K562 (cell line): ENCODE data around the gene MBIP. TPM values are rescaled to one million over a fixed set of nuclear protein-coding genes. Genes with fewer than 3 reads are reported as not detected.

Experiments
- ATF7 ChIP-seq: fragments of 450-650 bp; IDR thresholded peaks from 2 replicates; pipeline ENCODE4 v1.7.1; 2014; ENCODE audit warnings: mild to moderate bottlenecking, moderate library complexity
- CBFB ChIP-seq: sonication (generic); formaldehyde crosslinking; IDR thresholded peaks from 2 replicates; pipeline ENCODE4 v1.4.0; 2020; ENCODE audit warnings: mild to moderate bottlenecking, missing genetic modification reagents
- CC2D1A ChIP-seq: fragments of 450-650 bp; IDR thresholded peaks from 2 replicates; pipeline ENCODE4 v1.6.1; 2017; ENCODE audit warnings: mild to moderate bottlenecking
- CEBPB ChIP-seq: fragments of 450-650 bp; IDR thresholded peaks from 2 replicates; pipeline ENCODE4 v1.6.1; 2016; ENCODE audit warnings: missing genetic modification characterization, missing compliant biosample characterization
- EGR1 ChIP-seq: fragments of 450-650 bp; conservative IDR thresholded peaks from 2 replicates; pipeline ENCODE4 v1.6.1; 2017; ENCODE audit warnings: mild to moderate bottlenecking
- MAZ ChIP-seq, 2 experiments: fragments of 450-650 bp in 1 of 2; sonication (generic) in 1 of 2; formaldehyde crosslinking; IDR thresholded peaks in 1 of 2; conservative IDR thresholded peaks in 1 of 2; 2 replicates each; pipeline versions ENCODE4 v1.4.0 to v1.5.0; 2020; ENCODE audit warnings: mild to moderate bottlenecking in 1 of 2, missing genetic modification reagents in 1 of 2
- NFE2 ChIP-seq: IDR thresholded peaks from 2 replicates; pipeline ENCODE4 v1.6.1; 2014; ENCODE audit warnings: antibody characterized with exemption, low read depth
- NFRKB ChIP-seq: fragments of 450-650 bp; IDR thresholded peaks from 2 replicates; pipeline ENCODE4 v1.6.1; 2016; ENCODE audit warnings: low read depth
- PHB ChIP-seq: fragments of 250-450 bp; sonication (Bioruptor Pico); IDR thresholded peaks from 2 replicates; pipeline ENCODE4 v1.5.0; 2021
- RBBP5 ChIP-seq: fragments of 200-600 bp; sonication (generic); IDR thresholded peaks from 2 replicates; pipeline ENCODE4 v1.6.1; 2012; ENCODE audit warnings: borderline replicate concordance, mild to moderate bottlenecking, low read length, control low read depth, inconsistent platforms; ENCODE audit not compliant: insufficient read depth, poor library complexity, severe bottlenecking
- RBFOX2 ChIP-seq: fragments of 200-400 bp; formaldehyde crosslinking; IDR thresholded peaks from 2 replicates; pipeline ENCODE4 v1.6.1; 2017; ENCODE audit warnings: low read depth, mild to moderate bottlenecking, low read length, moderate library complexity
- RBM25 ChIP-seq: fragments of 200-400 bp; formaldehyde crosslinking; IDR thresholded peaks from 2 replicates; pipeline ENCODE4 v1.6.1; 2018; ENCODE audit warnings: low read length, low read depth, moderate library complexity; ENCODE audit not compliant: severe bottlenecking
- RNF2 ChIP-seq: sonication (generic); IDR thresholded peaks from 2 replicates; pipeline ENCODE4 v1.6.1; 2016
- U2AF2 ChIP-seq: fragments of 200-400 bp; formaldehyde crosslinking; optimal IDR thresholded peaks from 2 replicates; pipeline ENCODE3; 2017; ENCODE audit warnings: low read depth, mild to moderate bottlenecking, low read length
- polyA plus RNA-seq, 8 experiments: library from polyadenylated mRNA; depleted of rRNA in 4 of 8; stranded (reverse) in 5 of 8; unstranded in 3 of 8; fragments of >200 nt; fragmentation: Nextera tagmentation in 2 of 8; fragmentation: Illumina TruSeq in 1 of 8; extraction: Ambion mirVana in 2 of 8; extraction: Trizol in 1 of 8; gene quantifications; 2 replicates each; pipeline versions ENCODE4 v1.2.1 to v1.2.3, GENCODE V29; 2011 to 2014; ENCODE audit warnings: inconsistent platforms in 1 of 8, missing spikeins in 1 of 8
- total RNA-seq, 7 experiments: library from RNA; depleted of rRNA in 6 of 7; stranded (reverse); fragments of >200 nt in 6 of 7; fragmentation: Illumina TruSeq in 2 of 7; extraction: Trizol in 2 of 7; gene quantifications; 2 replicates each; pipeline versions ENCODE4 v1.2.1 to v1.2.3, GENCODE V29; 2011 to 2021; ENCODE audit warnings: low replicate concordance in 1 of 7
- TF ChIP-seq, protein P1 (sequence below): fragments of 450-650 bp; IDR thresholded peaks from 2 replicates; pipeline ENCODE4 v1.6.1; 2016; ENCODE audit warnings: mild to moderate bottlenecking, moderate library complexity
- TF ChIP-seq, protein P2 (sequence below), 2 experiments: fragments of 450-650 bp; conservative IDR thresholded peaks; 2 replicates each; pipeline ENCODE4 v1.6.1; 2017; ENCODE audit warnings: mild to moderate bottlenecking in 2 of 2, moderate library complexity in 2 of 2

MBIP gene
- total and polyA plus RNA-seq, 9 of the 15 experiments (the other 6 are each of a cell fraction or from before 2014, with no cell fraction given) = 8.4 to 31.1 (median 19.4) TPM

DNA sequence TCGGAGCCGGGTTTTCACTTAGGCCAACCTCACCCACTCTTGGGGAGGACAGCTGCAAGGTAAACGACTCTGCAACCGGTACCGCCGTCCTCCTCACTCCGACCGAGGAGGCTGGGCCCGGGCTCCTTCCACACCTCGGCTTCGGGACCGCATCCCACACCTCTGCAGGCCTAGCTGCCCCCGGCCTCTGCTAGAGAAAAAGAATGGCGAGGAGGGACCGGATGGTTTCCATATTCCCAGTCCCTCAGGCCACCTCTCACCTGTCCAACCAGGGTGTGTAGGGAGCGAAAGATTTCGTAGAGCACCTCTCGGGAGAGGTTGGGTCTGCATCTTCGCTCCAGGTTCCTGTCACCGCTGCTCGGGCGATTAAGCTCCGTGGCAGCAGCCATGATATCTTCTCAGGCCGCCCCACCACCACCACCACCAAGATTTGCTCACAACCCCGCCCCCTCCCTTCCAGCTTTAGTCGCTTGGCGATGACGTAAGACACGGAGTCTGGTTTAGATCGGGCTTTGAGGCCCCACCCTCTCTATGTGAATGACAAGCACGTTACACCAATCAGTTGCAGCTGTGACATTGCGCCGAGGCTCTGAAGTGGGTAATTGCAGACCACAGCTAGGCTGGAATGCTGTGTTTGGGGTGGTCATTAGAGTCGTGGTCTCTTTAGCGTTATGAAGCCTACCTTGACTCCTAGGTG, at the start of gene MBIP (continued):
- TF ChIP-seq RBFOX2 = peak; percentile 67
- TF ChIP-seq CC2D1A = peak; percentile 73
- peak; percentile 73 for TF ChIP-seq RBBP5
- TF ChIP-seq PHB (CRISPR knock-in tag) = no peak
- no peak for TF ChIP-seq U2AF2
- TF ChIP-seq MAZ (CRISPR knock-in tag; conservative IDR thresholded peaks at IDR 0.05 in 1 of 2, IDR thresholded peaks at IDR 0.05 in 1 of 2) = peak; percentile 76
- TF ChIP-seq, protein P1, sequence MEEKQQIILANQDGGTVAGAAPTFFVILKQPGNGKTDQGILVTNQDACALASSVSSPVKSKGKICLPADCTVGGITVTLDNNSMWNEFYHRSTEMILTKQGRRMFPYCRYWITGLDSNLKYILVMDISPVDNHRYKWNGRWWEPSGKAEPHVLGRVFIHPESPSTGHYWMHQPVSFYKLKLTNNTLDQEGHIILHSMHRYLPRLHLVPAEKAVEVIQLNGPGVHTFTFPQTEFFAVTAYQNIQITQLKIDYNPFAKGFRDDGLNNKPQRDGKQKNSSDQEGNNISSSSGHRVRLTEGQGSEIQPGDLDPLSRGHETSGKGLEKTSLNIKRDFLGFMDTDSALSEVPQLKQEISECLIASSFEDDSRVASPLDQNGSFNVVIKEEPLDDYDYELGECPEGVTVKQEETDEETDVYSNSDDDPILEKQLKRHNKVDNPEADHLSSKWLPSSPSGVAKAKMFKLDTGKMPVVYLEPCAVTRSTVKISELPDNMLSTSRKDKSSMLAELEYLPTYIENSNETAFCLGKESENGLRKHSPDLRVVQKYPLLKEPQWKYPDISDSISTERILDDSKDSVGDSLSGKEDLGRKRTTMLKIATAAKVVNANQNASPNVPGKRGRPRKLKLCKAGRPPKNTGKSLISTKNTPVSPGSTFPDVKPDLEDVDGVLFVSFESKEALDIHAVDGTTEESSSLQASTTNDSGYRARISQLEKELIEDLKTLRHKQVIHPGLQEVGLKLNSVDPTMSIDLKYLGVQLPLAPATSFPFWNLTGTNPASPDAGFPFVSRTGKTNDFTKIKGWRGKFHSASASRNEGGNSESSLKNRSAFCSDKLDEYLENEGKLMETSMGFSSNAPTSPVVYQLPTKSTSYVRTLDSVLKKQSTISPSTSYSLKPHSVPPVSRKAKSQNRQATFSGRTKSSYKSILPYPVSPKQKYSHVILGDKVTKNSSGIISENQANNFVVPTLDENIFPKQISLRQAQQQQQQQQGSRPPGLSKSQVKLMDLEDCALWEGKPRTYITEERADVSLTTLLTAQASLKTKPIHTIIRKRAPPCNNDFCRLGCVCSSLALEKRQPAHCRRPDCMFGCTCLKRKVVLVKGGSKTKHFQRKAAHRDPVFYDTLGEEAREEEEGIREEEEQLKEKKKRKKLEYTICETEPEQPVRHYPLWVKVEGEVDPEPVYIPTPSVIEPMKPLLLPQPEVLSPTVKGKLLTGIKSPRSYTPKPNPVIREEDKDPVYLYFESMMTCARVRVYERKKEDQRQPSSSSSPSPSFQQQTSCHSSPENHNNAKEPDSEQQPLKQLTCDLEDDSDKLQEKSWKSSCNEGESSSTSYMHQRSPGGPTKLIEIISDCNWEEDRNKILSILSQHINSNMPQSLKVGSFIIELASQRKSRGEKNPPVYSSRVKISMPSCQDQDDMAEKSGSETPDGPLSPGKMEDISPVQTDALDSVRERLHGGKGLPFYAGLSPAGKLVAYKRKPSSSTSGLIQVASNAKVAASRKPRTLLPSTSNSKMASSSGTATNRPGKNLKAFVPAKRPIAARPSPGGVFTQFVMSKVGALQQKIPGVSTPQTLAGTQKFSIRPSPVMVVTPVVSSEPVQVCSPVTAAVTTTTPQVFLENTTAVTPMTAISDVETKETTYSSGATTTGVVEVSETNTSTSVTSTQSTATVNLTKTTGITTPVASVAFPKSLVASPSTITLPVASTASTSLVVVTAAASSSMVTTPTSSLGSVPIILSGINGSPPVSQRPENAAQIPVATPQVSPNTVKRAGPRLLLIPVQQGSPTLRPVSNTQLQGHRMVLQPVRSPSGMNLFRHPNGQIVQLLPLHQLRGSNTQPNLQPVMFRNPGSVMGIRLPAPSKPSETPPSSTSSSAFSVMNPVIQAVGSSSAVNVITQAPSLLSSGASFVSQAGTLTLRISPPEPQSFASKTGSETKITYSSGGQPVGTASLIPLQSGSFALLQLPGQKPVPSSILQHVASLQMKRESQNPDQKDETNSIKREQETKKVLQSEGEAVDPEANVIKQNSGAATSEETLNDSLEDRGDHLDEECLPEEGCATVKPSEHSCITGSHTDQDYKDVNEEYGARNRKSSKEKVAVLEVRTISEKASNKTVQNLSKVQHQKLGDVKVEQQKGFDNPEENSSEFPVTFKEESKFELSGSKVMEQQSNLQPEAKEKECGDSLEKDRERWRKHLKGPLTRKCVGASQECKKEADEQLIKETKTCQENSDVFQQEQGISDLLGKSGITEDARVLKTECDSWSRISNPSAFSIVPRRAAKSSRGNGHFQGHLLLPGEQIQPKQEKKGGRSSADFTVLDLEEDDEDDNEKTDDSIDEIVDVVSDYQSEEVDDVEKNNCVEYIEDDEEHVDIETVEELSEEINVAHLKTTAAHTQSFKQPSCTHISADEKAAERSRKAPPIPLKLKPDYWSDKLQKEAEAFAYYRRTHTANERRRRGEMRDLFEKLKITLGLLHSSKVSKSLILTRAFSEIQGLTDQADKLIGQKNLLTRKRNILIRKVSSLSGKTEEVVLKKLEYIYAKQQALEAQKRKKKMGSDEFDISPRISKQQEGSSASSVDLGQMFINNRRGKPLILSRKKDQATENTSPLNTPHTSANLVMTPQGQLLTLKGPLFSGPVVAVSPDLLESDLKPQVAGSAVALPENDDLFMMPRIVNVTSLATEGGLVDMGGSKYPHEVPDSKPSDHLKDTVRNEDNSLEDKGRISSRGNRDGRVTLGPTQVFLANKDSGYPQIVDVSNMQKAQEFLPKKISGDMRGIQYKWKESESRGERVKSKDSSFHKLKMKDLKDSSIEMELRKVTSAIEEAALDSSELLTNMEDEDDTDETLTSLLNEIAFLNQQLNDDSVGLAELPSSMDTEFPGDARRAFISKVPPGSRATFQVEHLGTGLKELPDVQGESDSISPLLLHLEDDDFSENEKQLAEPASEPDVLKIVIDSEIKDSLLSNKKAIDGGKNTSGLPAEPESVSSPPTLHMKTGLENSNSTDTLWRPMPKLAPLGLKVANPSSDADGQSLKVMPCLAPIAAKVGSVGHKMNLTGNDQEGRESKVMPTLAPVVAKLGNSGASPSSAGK = 0 out of 2 replicates have a peak, but pooled peaks have one; percentile 23
- peak; percentile 92 for TF ChIP-seq ATF7
- no peak for TF ChIP-seq CBFB (CRISPR knock-in tag)
- TF ChIP-seq RBM25 = peak; percentile 40
- TF ChIP-seq EGR1 = peak; percentile 23; the same call in 1 of the 2 replicates
- peak; percentile 75 for TF ChIP-seq CEBPB
- TF ChIP-seq, protein P2, sequence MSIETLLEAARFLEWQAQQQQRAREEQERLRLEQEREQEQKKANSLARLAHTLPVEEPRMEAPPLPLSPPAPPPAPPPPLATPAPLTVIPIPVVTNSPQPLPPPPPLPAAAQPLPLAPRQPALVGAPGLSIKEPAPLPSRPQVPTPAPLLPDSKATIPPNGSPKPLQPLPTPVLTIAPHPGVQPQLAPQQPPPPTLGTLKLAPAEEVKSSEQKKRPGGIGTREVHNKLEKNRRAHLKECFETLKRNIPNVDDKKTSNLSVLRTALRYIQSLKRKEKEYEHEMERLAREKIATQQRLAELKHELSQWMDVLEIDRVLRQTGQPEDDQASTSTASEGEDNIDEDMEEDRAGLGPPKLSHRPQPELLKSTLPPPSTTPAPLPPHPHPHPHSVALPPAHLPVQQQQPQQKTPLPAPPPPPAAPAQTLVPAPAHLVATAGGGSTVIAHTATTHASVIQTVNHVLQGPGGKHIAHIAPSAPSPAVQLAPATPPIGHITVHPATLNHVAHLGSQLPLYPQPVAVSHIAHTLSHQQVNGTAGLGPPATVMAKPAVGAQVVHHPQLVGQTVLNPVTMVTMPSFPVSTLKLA (conservative IDR thresholded peaks at IDR 0.05) = peak; percentile 20 to 60; a peak in 3 of 4 replicates
- TF ChIP-seq NFRKB = peak; percentile 62; the same call in 1 of the 2 replicates
- TF ChIP-seq NFE2 = no peak
- TF ChIP-seq RNF2 = no peak
